Measurements from ENCODE around the gene TSC22D4.
"Not testable (repeated sequence)": the region's sequence is repeated elsewhere in the genome, so short reads cannot be mapped to it uniquely, and the experiment has no call there.

TSC22D4 gene

GRCh38 chr7:100504031-100504430, 25.0 kb upstream of the TSC22D4 start:
- H3K4me3 ChIP-seq (ENCODE audit: low read depth, low read length); H3K27ac ChIP-seq (ENCODE audit: extremely low read depth, low read depth, low read length); H3K4me1 ChIP-seq (ENCODE audit: control insufficient read depth, insufficient read depth, low read length); H3K36me3 ChIP-seq (ENCODE audit: control insufficient read depth in 2 of 2, insufficient read depth in 1 of 2, low read length in 2 of 2); H3K9me3 ChIP-seq (ENCODE audit: control insufficient read depth, insufficient read depth, low read depth, low read length): not testable (repeated sequence)
- CTCF ChIA-PET: interaction anchor here (0.9 to 1.5 kb wide), 2 partner anchors 16 to 21 kb away, joined by 5 to 11 read pairs; no protein-coding TSS in a partner anchor
- POLR2A ChIA-PET: interaction anchor here (0.6 kb wide), 1 partner anchor 41 kb away, joined by 5 read pairs; no protein-coding TSS in a partner anchor
- TF ChIP-seq ZNF600 (tag by site-specific recombination; IDR thresholded peaks at IDR 0.05): peak; percentile 61

- H3K4me1 ChIP-seq (ENCODE audit: control insufficient read depth, insufficient read depth, low read length); H3K27ac ChIP-seq (ENCODE audit: extremely low read depth, low read depth, low read length); POLR2A ChIA-PET; H3K36me3 ChIP-seq (ENCODE audit: control insufficient read depth in 2 of 2, insufficient read depth in 1 of 2, low read length in 2 of 2); H3K9me3 ChIP-seq (ENCODE audit: control insufficient read depth, insufficient read depth, low read depth, low read length); H3K4me3 ChIP-seq (ENCODE audit: low read depth, low read length): not testable (repeated sequence)
- CTCF ChIA-PET: interaction anchor here (0.6 to 0.7 kb wide), 3 partner anchors 32 to 367 kb away, joined by 3 to 4 read pairs (median 4); no protein-coding TSS in a partner anchor
- peak; percentile 91 for TF ChIP-seq ZNF121 (tag by site-specific recombination; IDR thresholded peaks at IDR 0.05)
These were observed 21.7 kb upstream of the TSC22D4 start for GRCh38 chr7:100500743-100501142.

DNA sequence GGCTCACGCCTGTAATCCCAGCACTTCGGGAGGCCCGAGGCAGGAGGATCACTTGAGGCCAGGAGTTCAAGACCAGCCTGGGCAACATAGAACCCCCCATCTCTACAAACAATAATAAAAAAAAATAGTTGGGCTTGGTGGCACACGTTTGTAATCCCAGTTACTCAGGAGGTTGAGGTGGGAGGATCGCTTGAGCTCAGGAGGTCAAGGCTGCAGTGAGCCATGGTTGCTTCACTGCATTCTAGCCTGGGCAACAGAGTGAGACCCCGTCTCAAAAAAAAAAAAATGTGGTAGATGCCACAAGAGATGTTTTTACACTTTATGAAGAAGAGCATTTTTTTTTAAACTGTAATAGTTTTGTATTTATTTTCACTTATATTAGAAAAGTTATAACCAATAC, 17.5 kb upstream of the TSC22D4 start:
- no peaks in the 10 kb centered on the region for H3K36me3 ChIP-seq (ENCODE audit: control insufficient read depth in 2 of 2, insufficient read depth in 1 of 2, low read length in 2 of 2)
- TF ChIP-seq ZNF121 (tag by site-specific recombination; IDR thresholded peaks at IDR 0.05) (peak; percentile 36; the same call in 1 of the 2 replicates), ZNF626 (tag by site-specific recombination; IDR thresholded peaks at IDR 0.05) (no peak)
- ChIA-PET POLR2A (interaction anchor here (0.7 kb wide), 1 partner anchor 59 kb away, joined by 4 read pairs; no protein-coding TSS in a partner anchor), CTCF (interaction anchor here (0.6 to 2.7 kb wide), 7 partner anchors 14 to 835 kb away, joined by 3 to 16 read pairs (median 4); partner anchors contain the start of gene NYAP1)
- no peak overlapping the region for H3K4me3 ChIP-seq (ENCODE audit: low read depth, low read length)
- H3K4me1 ChIP-seq (ENCODE audit: control insufficient read depth, insufficient read depth, low read length): no peaks in the 10 kb centered on the region
- H3K9me3 ChIP-seq (ENCODE audit: control insufficient read depth, insufficient read depth, low read depth, low read length): no peaks in the 10 kb centered on the region
- no peak overlapping the region for H3K27ac ChIP-seq (ENCODE audit: extremely low read depth, low read depth, low read length)

DNA sequence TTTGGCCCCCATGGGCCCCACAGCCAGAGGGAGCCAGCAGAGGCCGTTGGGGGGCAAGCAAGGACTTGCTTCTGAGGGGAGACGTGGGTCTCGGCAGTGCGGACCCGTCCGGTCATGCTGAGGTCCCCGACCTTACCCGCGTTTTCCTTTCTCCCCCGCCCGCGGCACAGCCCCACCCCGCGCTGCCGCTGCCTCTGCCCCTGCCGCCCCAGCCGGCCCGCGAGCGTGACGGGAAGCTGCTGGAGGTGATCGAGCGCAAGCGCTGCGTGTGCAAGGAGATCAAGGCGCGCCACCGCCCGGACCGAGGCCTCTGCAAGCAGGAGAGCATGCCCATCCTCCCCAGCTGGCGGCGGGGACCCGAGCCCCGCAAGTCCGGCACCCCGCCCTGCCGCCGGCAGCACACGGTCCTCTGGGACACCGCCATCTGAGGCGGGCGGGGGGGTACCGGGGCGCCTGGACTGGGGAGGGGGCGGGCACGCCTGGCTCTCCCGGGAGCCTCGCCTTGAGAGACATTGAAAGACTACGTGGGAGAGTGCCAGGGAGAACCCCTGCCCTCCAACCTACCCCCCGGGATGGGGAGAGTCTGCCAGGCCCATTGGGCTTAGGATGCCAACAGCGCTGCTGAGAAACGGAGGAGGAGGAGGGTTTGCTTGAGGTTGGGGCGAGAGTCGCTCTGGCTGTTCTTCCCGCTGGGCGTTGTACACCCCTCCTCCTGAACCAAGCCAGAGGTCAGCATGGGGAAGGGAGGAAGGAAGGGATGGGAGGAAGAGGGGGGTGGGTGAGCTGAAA, 14.7 kb upstream of the TSC22D4 start:
- Histone ChIP-seq H3K27ac (ENCODE audit: extremely low read depth, low read depth, low read length) (no peak overlapping the region), H3K4me1 (ENCODE audit: control insufficient read depth, insufficient read depth, low read length) (no peaks in the 10 kb centered on the region), H3K4me3 (ENCODE audit: low read depth, low read length) (no peak overlapping the region), H3K9me3 (ENCODE audit: control insufficient read depth, insufficient read depth, low read depth, low read length) (no peaks in the 10 kb centered on the region), H3K36me3 (ENCODE audit: control insufficient read depth in 2 of 2, insufficient read depth in 1 of 2, low read length in 2 of 2) (no peaks in the 10 kb centered on the region)
- POLR2A ChIA-PET: no interaction called here
- CTCF ChIA-PET: interaction anchor here (0.6 to 2.0 kb wide), 5 partner anchors 11 to 965 kb away, joined by 3 to 7 read pairs (median 4); no protein-coding TSS in a partner anchor
- TF ChIP-seq ZNF266 (tag by site-specific recombination; IDR thresholded peaks at IDR 0.05; ENCODE audit: low read depth) (no peak), ZNF571 (tag by site-specific recombination; IDR thresholded peaks at IDR 0.05) (no peak), ZNF621 (tag by site-specific recombination; IDR thresholded peaks at IDR 0.05) (no peak), ZNF18 (tag by site-specific recombination; IDR thresholded peaks at IDR 0.05) (no peak), ZNF292 (tag by site-specific recombination; IDR thresholded peaks at IDR 0.05; ENCODE audit: borderline replicate concordance, low read depth) (no peak), ZBTB10 (tag by site-specific recombination; IDR thresholded peaks at IDR 0.05) (no peak), ZNF837 (tag by site-specific recombination; IDR thresholded peaks at IDR 0.05) (no peak), TRIM28 (IDR thresholded peaks at IDR 0.05; ENCODE audit: borderline replicate concordance, low read length) (no peak), ZNF521 (tag by site-specific recombination; IDR thresholded peaks at IDR 0.05) (no peak), ZNF2 (tag by site-specific recombination; IDR thresholded peaks at IDR 0.05) (no peak), ZBTB8A (tag by site-specific recombination; IDR thresholded peaks at IDR 0.05) (no peak)
- TF ChIP-seq, protein P1, sequence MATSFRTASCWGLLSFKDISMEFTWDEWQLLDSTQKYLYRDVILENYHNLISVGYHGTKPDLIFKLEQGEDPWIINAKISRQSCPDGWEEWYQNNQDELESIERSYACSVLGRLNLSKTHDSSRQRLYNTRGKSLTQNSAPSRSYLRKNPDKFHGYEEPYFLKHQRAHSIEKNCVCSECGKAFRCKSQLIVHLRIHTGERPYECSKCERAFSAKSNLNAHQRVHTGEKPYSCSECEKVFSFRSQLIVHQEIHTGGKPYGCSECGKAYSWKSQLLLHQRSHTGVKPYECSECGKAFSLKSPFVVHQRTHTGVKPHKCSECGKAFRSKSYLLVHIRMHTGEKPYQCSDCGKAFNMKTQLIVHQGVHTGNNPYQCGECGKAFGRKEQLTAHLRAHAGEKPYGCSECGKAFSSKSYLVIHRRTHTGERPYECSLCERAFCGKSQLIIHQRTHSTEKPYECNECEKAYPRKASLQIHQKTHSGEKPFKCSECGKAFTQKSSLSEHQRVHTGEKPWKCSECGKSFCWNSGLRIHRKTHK (tag by site-specific recombination; IDR thresholded peaks at IDR 0.05): no peak
- TF ChIP-seq, protein P2, sequence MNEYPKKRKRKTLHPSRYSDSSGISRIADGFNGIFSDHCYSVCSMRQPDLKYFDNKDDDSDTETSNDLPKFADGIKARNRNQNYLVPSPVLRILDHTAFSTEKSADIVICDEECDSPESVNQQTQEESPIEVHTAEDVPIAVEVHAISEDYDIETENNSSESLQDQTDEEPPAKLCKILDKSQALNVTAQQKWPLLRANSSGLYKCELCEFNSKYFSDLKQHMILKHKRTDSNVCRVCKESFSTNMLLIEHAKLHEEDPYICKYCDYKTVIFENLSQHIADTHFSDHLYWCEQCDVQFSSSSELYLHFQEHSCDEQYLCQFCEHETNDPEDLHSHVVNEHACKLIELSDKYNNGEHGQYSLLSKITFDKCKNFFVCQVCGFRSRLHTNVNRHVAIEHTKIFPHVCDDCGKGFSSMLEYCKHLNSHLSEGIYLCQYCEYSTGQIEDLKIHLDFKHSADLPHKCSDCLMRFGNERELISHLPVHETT (tag by site-specific recombination; IDR thresholded peaks at IDR 0.05): no peak
- TF ChIP-seq, protein P3, sequence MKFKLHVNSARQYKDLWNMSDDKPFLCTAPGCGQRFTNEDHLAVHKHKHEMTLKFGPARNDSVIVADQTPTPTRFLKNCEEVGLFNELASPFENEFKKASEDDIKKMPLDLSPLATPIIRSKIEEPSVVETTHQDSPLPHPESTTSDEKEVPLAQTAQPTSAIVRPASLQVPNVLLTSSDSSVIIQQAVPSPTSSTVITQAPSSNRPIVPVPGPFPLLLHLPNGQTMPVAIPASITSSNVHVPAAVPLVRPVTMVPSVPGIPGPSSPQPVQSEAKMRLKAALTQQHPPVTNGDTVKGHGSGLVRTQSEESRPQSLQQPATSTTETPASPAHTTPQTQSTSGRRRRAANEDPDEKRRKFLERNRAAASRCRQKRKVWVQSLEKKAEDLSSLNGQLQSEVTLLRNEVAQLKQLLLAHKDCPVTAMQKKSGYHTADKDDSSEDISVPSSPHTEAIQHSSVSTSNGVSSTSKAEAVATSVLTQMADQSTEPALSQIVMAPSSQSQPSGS (tag by site-specific recombination; IDR thresholded peaks at IDR 0.05; ENCODE audit: low read depth): no peak
